Fibroblast of lung (primary cell): Measurements from ENCODE around the gene OLIG3. TPM values are rescaled to one million over a fixed set of nuclear protein-coding genes. Genes with fewer than 3 reads are reported as not detected.

Source experiments
- DNase-seq, 2 donors: peaks; one replicate each; pipeline versions ENCODE4 v3.0.0 to v3.0.0-alpha.2; 2010; ENCODE audit warnings: low read depth in 2 of 2
- H2AFZ ChIP-seq: 2 replicates; pipeline ENCODE4 v1.5.1; 2012; ENCODE audit warnings: low read length, control low read depth, inconsistent platforms
- H3K27ac ChIP-seq: 2 replicates; pipeline ENCODE4 v1.5.1; 2011; ENCODE audit warnings: low read length, control low read depth; ENCODE audit not compliant: insufficient read depth
- H3K27me3 ChIP-seq: 2 replicates; pipeline ENCODE4 v1.5.1; 2011; ENCODE audit warnings: mild to moderate bottlenecking, low read length; ENCODE audit not compliant: control insufficient read depth, insufficient read depth
- H3K36me3 ChIP-seq: 2 replicates; pipeline ENCODE4 v1.5.1; 2011; ENCODE audit warnings: low read length; ENCODE audit not compliant: control insufficient read depth, insufficient read depth
- H3K4me1 ChIP-seq: 2 replicates; pipeline ENCODE4 v1.5.1; 2011; ENCODE audit warnings: low read length; ENCODE audit not compliant: control insufficient read depth, insufficient read depth; ENCODE audit errors: extremely low read depth
- H3K4me2 ChIP-seq: 2 replicates; pipeline ENCODE4 v1.5.1; 2011; ENCODE audit warnings: low read length, control low read depth; ENCODE audit not compliant: insufficient read depth; ENCODE audit errors: extremely low read depth
- H3K4me3 ChIP-seq, 4 experiments: fragments of 200-600 bp in 1 of 4; sonication (generic) in 1 of 4; replicated peaks in 1 of 4; 2 replicates each; pipeline ENCODE4 v1.5.1; 2011 to 2016; ENCODE audit warnings: low read length in 4 of 4, low read depth in 3 of 4, mild to moderate bottlenecking in 3 of 4, control low read depth in 2 of 4, inconsistent platforms in 1 of 4, mixed read lengths in 1 of 4; ENCODE audit not compliant: insufficient read depth in 1 of 4; ENCODE audit errors: control extremely low read depth in 1 of 4
- H3K79me2 ChIP-seq: 2 replicates; pipeline ENCODE4 v1.5.1; 2012; ENCODE audit warnings: mild to moderate bottlenecking, low read length, inconsistent platforms; ENCODE audit not compliant: control insufficient read depth, insufficient read depth
- H3K9ac ChIP-seq: 2 replicates; pipeline ENCODE4 v1.5.1; 2011; ENCODE audit warnings: mild to moderate bottlenecking, low read length, control low read depth; ENCODE audit not compliant: insufficient read depth
- H3K9me3 ChIP-seq: 2 replicates; pipeline ENCODE4 v1.5.1; 2012; ENCODE audit warnings: low read depth, low read length; ENCODE audit not compliant: control insufficient read depth, insufficient read depth
- H4K20me1 ChIP-seq: 2 replicates; pipeline ENCODE4 v1.5.1; 2011; ENCODE audit warnings: low read length; ENCODE audit not compliant: control insufficient read depth, insufficient read depth; ENCODE audit errors: extremely low read depth
- EZH2 ChIP-seq: IDR thresholded peaks from 2 replicates; pipeline ENCODE4 v1.5.1; 2012; ENCODE audit warnings: low read length, control low read depth, mild to moderate bottlenecking; ENCODE audit errors: missing control alignments
- polyA plus RNA-seq, 2 donors: library from polyadenylated mRNA; depleted of rRNA in 1 of 2; stranded (reverse) in 1 of 2; unstranded in 1 of 2; fragments of >200 nt; gene quantifications; 2 replicates each; pipeline ENCODE4 v1.2.1, GENCODE V29; 2011 to 2012; ENCODE audit warnings: missing spikeins in 1 of 2
- total RNA-seq: library from RNA; depleted of rRNA; stranded (reverse); fragments of >200 nt; gene quantifications from 2 replicates; pipeline ENCODE4 v1.2.1, GENCODE V29; 2014
- TF ChIP-seq, protein P1 (sequence below), 2 donors: IDR thresholded peaks in 1 of 2; conservative IDR thresholded peaks in 1 of 2; 1 replicate in 1 of 2; 2 replicates in 1 of 2; pipeline ENCODE4 v1.5.1; 2011 to 2012; ENCODE audit warnings: low read length in 2 of 2, control low read depth in 1 of 2, inconsistent platforms in 1 of 2, low read depth in 1 of 2, mild to moderate bottlenecking in 1 of 2

OLIG3 gene
- total and polyA plus RNA-seq, 2 donors (not counting 1 experiment from before 2014, with no cell fraction given): not detected

GRCh38 chr6:137471497-137471896 is 22.7 kb downstream of the OLIG3 start:
- Histone ChIP-seq H2AFZ (no peak overlapping the region), H3K4me2 (no peak overlapping the region), H3K36me3 (no peaks in the 10 kb centered on the region), H3K9me3 (no peaks in the 10 kb centered on the region), H3K9ac (no peak overlapping the region), H3K4me3 (no peak overlapping the region), H3K27me3 (peaks cover 6% of the 10 kb centered on the region), H3K79me2 (no peaks in the 10 kb centered on the region), H3K4me1 (no peaks in the 10 kb centered on the region), H3K27ac (no peak overlapping the region), H4K20me1 (no peaks in the 10 kb centered on the region)
- TF ChIP-seq, protein P1, sequence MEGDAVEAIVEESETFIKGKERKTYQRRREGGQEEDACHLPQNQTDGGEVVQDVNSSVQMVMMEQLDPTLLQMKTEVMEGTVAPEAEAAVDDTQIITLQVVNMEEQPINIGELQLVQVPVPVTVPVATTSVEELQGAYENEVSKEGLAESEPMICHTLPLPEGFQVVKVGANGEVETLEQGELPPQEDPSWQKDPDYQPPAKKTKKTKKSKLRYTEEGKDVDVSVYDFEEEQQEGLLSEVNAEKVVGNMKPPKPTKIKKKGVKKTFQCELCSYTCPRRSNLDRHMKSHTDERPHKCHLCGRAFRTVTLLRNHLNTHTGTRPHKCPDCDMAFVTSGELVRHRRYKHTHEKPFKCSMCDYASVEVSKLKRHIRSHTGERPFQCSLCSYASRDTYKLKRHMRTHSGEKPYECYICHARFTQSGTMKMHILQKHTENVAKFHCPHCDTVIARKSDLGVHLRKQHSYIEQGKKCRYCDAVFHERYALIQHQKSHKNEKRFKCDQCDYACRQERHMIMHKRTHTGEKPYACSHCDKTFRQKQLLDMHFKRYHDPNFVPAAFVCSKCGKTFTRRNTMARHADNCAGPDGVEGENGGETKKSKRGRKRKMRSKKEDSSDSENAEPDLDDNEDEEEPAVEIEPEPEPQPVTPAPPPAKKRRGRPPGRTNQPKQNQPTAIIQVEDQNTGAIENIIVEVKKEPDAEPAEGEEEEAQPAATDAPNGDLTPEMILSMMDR (conservative IDR thresholded peaks at IDR 0.05 in 1 of 2, IDR thresholded peaks at IDR 0.05 in 1 of 2; ENCODE audit: low read depth in 1 of 2, low read length in 2 of 2): no peak
- TF ChIP-seq EZH2: no peak
- no peak for DNase-seq

GRCh38 chr6:137467211-137467610 is 27.0 kb downstream of the OLIG3 start:
- H3K36me3 ChIP-seq: no peaks in the 10 kb centered on the region
- H4K20me1 ChIP-seq: no peaks in the 10 kb centered on the region
- no peak for TF ChIP-seq EZH2
- TF ChIP-seq, protein P1 (conservative IDR thresholded peaks at IDR 0.05 in 1 of 2, IDR thresholded peaks at IDR 0.05 in 1 of 2; ENCODE audit: low read depth in 1 of 2, low read length in 2 of 2): no peak
- no peaks in the 10 kb centered on the region for H3K79me2 ChIP-seq
- no peak overlapping the region for H3K9ac ChIP-seq
- no peak for DNase-seq
- H3K4me1 ChIP-seq: no peaks in the 10 kb centered on the region
- H3K9me3 ChIP-seq: no peaks in the 10 kb centered on the region
- no peak overlapping the region for H2AFZ ChIP-seq
- no peak overlapping the region for H3K4me2 ChIP-seq
- no peak overlapping the region for H3K4me3 ChIP-seq
- H3K27ac ChIP-seq: no peak overlapping the region
- H3K27me3 ChIP-seq: no peaks in the 10 kb centered on the region

DNA sequence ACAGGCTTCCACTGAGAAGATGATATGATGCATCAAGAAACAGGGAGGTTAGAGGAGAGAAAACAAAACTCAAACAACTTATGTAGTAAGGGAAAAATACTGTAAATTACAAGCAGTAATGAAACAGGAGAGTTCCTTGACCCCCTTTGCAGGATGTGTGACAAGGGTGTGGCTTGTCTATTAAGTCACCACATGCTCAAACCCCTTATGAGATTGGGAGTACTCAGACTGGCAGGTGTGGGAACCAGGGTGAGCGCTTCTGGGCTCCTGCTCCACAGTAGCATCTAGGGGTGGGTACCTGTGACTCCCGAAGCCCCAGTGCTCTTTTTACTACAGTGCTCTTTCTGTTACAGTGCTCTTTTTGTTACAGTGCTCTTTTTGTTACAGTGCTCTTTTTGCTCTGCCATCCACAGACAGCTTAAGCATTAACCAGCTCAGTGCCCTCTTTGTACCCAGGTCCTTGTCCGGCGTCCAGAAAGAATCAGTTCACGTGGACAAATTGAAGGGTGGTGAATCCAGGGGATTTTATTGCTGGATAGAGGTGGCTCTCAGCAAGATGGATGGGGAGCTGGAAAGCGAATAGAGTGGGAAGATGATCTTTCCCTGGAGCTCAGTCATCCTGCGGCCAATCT is 28.7 kb downstream of the OLIG3 start:
- Histone ChIP-seq H3K9me3 (no peaks in the 10 kb centered on the region), H3K27ac (no peak overlapping the region), H3K4me2 (no peak overlapping the region), H3K36me3 (no peaks in the 10 kb centered on the region), H4K20me1 (no peaks in the 10 kb centered on the region), H3K4me1 (no peaks in the 10 kb centered on the region), H3K9ac (no peak overlapping the region), H3K27me3 (no peaks in the 10 kb centered on the region), H3K4me3 (no peak overlapping the region), H2AFZ (no peak overlapping the region), H3K79me2 (no peaks in the 10 kb centered on the region)
- TF ChIP-seq, protein P1 (conservative IDR thresholded peaks at IDR 0.05 in 1 of 2, IDR thresholded peaks at IDR 0.05 in 1 of 2; ENCODE audit: low read depth in 1 of 2, low read length in 2 of 2): no peak
- TF ChIP-seq EZH2: no peak
- DNase-seq: no peak
